Panc1 (cell line): Measurements from ENCODE around the gene MACO1.
"Not testable (repeated sequence)": the region's sequence is repeated elsewhere in the genome, so short reads cannot be mapped to it uniquely, and the experiment has no call there.

Source experiments
- CTCF ChIP-seq: fragments of 450-650 bp; IDR thresholded peaks from 2 replicates; pipeline ENCODE4 v1.5.1; 2017; ENCODE audit warnings: mild to moderate bottlenecking
- POLR2AphosphoS5 ChIP-seq: IDR thresholded peaks from 2 replicates; pipeline ENCODE4 v1.6.1; 2012; ENCODE audit warnings: mild to moderate bottlenecking, low read depth, low read length, moderate library complexity
- REST ChIP-seq, 2 experiments: IDR thresholded peaks; 2 replicates each; pipeline ENCODE4 v1.6.1; 2011 to 2012; ENCODE audit warnings: low read depth in 2 of 2, control low read depth in 1 of 2, low read length in 1 of 2, mild to moderate bottlenecking in 1 of 2, moderate library complexity in 1 of 2; ENCODE audit not compliant: insufficient read depth in 1 of 2
- SIN3A ChIP-seq: IDR thresholded peaks from 2 replicates; pipeline ENCODE4 v1.6.1; 2012; ENCODE audit warnings: low read depth, mild to moderate bottlenecking, low read length, moderate library complexity, borderline replicate concordance; ENCODE audit not compliant: insufficient read depth
- TCF7L2 ChIP-seq: IDR thresholded peaks from 2 replicates; pipeline ENCODE4 v1.6.1; 2011; ENCODE audit warnings: mild to moderate bottlenecking, low read depth, low read length, inconsistent platforms

DNA sequence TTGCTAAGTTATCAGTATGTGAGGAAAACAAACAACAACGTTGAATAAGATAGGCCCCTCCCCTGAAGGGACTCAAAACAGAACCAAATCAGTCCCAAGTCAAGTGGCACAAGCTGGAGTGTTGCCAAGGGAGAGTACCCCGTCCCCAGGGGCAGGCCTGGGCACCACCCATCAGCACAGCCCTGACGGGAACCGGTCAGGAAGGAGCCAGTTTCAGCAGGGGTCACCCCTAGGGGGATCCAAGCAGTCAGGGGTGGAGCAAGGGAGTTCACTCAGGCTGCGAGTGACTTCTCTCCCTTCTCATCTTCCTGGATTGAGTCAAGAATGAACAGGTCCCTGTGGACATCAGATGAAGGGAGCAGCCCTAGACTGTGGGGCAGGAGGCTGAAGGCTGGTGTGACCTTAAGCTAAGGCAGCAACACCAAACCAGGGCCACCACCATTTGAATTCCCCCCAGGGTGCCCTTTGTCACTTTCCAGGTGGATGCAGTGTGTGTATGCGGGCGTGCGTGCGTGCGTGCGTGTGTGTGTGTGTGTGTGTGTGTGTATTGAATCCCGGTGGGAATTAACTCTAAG lies 24.9 kb upstream of the MACO1 start:
- TF ChIP-seq CTCF; TCF7L2; POLR2AphosphoS5; REST (IDR thresholded peaks at IDR 0.05; ENCODE audit: insufficient read depth in 1 of 2, low read depth in 2 of 2, low read length in 1 of 2); SIN3A: not testable (repeated sequence)
